Endometrial microvascular endothelial cells (primary cell): Measurements from ENCODE around the gene KPTN. TPM values are rescaled to one million over a fixed set of nuclear protein-coding genes. Genes with fewer than 3 reads are reported as not detected.
"Not testable (repeated sequence)": the region's sequence is repeated elsewhere in the genome, so short reads cannot be mapped to it uniquely, and the experiment has no call there.

ENCODE experiments used
- in situ Hi-C: cut with HindIII; loops from 2 replicates; pipeline ENCODE4 v1.10.0; 2017; ENCODE audit warnings: low sequenced_read_pairs, low pct_unique_long_range_greater_than_20kb; ENCODE audit errors: inconsistent ontology term
- total RNA-seq: library from RNA; depleted of rRNA; stranded (reverse); fragments of >200 nt; gene quantifications from one replicate; pipeline ENCODE4 v1.2.3, GENCODE V29; 2015; ENCODE audit errors: inconsistent ontology term

The KPTN gene
- total RNA-seq, 1 donor from 2014 or later: 5.0 TPM

DNA sequence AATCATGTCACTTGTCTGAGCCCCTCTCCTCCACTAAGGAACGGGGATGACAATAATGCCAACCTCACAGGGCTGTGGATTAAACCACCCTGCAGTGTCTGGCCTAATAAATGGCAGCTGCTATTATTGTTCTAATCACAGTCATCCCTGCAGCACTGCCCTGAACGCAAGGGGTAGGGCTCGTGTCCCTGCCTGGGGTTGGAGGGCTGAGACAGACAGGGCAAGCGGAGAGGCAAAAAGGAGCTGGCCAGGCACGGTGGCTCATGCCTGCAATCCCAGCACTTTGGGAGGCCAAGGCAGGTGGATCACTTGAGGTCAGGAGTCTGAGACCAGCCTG is 10.2 kb upstream of the KPTN start:
- in situ Hi-C loops: no loop called here

DNA sequence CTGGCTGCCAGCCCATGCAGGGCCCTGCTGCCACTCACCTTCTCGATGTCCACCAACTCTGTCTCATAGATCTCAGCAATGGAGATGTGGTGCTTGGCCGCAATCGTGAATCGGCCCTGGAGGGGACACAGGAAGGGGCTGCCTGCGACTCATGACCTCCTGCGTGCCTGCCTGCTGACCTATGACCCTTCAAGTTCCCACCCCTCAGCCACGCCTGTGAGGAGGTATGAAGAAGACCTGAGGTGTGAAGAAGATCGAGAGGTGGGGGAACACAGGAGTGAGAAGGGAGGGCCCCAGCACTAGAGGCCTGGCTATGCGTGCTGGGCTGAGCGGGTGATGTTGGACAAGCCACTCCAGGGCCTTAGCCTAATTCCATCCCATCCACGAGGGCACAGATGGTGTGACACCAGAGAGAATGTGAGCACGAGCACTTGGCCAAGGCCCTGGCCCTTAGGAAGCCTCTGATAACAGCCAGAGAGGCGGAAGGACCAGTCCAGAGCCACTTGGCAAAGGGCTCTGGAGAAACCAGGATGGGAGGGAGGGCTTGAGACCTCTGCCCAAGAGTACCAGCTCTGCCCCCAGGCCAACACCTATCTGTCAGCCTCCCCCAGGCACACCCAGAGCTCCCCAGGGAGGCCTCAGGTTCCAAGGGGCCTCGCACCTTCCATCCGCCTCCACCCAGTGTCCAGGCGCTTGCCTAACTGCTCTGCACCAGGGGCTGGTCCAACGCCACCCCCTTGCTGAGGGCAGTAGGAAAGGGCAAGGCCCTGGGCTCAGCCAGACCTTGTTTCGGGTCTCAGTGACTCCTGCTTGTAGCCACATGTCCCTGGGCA is 9.6 kb upstream of the KPTN start:
- in situ Hi-C loops: no loop called here

DNA sequence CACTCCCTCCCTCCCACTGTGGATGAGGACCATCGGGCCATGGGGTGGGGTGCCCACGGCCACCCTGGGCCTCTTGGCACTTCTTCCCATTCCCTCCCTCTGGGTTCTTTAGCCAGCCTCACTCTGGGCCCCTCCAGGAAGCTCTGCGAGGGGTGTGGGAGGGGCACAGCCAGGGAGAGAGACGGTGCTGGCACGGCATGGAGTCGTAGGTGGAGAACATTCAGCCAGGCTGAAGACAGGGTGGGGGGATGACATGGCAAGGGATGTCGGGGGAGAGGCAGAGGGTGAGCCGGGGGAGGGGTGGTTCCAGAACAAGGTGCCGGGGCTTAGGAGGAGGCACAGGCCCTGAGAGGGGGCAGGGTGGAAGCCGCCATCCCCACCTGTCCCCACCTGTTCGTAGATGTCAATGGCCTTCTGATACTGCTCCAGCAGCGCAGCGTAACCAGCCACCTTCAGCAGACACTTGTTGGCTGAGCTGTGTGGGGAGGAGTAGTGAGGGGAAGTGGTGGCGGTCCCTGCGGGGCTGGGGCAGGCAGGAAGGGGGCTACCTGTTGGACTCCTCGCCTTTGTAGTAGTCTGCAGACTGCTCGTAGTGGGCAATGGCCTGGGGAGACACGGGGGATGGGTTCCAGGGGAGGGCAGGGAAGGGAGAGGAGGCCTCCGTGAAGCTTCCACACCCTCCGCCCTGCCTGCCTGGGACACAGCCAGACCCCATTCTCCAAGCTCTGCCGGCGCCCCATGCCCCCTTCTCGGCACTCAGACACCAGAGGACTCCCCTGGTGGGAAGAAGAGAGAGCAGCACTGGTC is 8.8 kb upstream of the KPTN start:
- in situ Hi-C loops: no loop called here

GRCh38 chr19:47492137-47492533 is 8.1 kb upstream of the KPTN start:
- in situ Hi-C loops: no loop called here

DNA sequence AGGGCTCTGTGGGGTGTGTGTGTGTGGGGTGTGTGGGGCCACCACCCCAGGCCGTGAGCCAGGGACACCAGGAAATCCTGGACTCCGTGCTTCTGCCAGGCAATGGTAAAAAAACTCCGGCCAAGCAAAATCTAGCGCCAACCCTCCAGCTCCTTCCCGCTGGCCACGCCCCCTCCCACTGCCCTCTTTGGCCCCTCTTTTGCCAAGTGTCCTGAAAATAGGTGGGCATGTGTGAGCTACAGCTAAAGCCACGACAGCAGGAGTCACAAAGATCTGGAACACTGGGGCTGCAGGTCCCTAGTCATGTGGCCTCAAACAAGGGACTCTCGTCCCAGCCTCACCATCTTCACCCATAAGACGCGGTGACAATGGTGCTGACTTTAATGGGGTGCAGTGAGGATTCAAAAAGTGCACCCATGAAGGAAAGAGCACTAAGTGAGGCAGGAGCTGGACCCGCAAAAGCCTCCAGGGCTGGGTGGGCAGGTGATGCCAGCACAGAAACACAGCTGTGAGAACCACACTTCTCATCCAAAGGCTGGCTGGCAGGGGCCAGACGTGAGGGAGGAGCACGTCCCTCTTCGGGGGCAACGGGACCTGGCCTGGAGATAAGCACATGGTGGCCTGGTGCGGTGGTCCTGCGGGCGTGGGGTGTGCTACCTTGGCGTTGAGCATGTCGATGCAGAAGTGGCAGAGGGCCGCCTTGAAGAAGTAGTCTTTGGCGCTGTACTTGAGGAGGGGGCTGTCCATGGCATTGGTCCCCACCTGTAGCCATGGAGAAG is 7.5 kb upstream of the KPTN start:
- in situ Hi-C loops: no loop called here

DNA sequence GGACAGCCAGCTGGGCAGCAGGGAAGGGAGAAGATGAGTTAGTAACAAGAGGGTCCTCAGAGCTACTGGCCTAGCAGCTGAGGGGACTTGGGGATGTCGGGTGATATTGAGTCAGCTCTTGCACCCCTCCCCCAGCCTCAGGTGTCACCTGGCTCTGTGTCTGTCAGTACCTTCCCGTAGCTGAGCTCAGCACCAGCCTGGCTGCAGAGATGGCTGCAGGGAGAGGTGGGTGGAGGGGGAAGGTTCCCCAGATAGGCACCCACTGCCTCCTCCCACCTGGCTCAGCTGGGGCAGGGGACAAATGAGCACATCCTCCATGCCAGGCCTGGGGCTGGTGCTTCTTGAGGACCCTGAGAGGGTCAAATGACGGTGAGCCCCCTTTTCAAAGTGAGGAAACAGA is 6.8 kb upstream of the KPTN start:
- in situ Hi-C loops: no loop called here

- in situ Hi-C loops: no loop called here
Measured at GRCh38 chr19:47490031-47490430, 6.0 kb upstream of the KPTN start.

- in situ Hi-C loops: no loop called here
Measured at GRCh38 chr19:47489072-47489914, 5.3 kb upstream of the KPTN start.

- in situ Hi-C loops: no loop called here
Measured at GRCh38 chr19:47487551-47488515, 3.8 kb upstream of the KPTN start.

- in situ Hi-C loops: no loop called here
Measured at GRCh38 chr19:47486900-47487299, 2.9 kb upstream of the KPTN start.

GRCh38 chr19:47486220-47486619 is 2.2 kb upstream of the KPTN start:
- in situ Hi-C loops: not testable (repeated sequence)

- in situ Hi-C loops: no loop called here
Measured at GRCh38 chr19:47485210-47485609, 1.2 kb upstream of the KPTN start.

DNA sequence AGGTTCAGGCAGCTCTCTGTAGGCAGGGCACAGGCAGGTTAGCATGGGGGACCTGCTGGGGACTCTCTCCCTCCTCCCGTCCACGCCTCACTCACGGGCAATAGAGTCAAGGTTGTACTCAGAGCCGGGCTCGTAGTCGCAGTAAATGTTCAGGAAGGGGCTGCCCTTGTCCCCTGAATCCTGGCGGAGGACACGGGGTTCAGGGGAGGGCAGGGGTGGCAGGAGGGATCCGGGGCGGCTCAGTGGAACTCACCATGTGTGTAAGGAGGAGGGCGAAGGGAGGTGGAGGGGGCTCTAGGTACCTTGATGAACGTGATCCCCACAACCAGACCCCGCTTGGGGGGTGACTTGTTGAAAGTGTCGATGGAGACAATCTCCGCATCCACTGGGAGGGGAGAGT is 819 bp downstream of the KPTN start:
- in situ Hi-C loops: no loop called here

DNA sequence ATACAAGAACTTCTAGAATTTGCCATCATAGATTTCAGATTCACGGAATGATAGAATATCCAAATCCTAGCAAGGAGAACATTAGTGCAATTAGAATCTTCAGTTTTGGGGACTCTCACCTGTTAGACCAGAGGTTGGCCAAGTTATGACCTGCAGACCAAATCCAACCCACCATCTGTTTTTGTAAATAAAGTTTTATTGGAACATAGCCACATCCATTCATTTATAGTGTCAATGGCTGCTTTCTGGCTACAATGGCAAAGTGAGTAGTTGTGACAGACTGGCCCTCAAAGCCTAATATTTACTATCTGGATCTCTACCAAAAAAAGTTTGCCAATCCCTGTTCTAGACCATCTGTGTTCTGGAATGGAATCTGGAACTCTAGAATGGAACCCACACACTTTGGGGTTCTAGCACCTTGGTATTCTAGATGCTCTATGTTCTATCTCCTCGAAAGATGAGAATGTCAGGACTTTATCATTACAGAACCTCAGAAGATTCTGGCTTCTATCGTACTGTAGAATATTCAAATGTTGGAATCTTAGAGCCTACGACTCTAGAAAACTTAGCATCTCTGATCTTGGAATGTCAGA is 2.5 kb downstream of the KPTN start:
- in situ Hi-C loops: no loop called here

DNA sequence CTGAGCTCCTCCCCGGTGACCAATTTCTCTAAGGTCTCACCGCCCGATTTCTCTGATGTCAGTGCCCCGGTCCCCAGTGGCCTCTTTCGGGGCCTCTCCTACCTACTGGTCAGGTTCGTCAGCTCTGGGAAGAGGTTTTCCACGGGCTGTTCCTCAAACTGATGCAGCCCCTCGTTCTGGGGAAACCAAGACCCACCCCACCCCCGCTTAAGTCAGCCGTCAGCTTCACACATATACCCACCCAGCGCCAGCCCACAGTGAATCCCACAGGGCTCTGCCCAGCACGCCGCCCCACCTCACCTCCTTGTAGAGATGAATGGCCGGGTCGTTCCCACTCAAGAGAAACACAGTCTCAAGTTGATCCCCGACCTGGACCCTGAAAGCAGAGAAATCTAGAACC is 3.4 kb downstream of the KPTN start:
- in situ Hi-C loops: no loop called here

GRCh38 chr19:47479701-47480503 is 4.1 kb downstream of the KPTN start:
- in situ Hi-C loops: no loop called here
